GM21447 (cell line): ENCODE measurements around the gene MT1M.
"Not testable (repeated sequence)": the region's sequence is repeated elsewhere in the genome, so short reads cannot be mapped to it uniquely, and the experiment has no call there.

ENCODE experiments used
- ATAC-seq: cut with Tn5 transposase; IDR thresholded peaks from one replicate; pipeline ENCODE4 v1.9.1; 2021; ENCODE audit not compliant: unreplicated experiment

MT1M gene

GRCh38 chr16:56632156-56632847 is at the start of gene MT1M:
TSS of gene MT1M (plus strand) at chr16:56632659. CDS start at chr16:56632732, 73 bp downstream.
- ATAC-seq = no peak

GRCh38 chr16:56582911-56583310 is 49.5 kb upstream of the MT1M start:
- not testable (repeated sequence) for ATAC-seq

- no peak for ATAC-seq
These were observed 48.9 kb upstream of the MT1M start for GRCh38 chr16:56583351-56584168.

- ATAC-seq = no peak
These were observed 48.2 kb upstream of the MT1M start for GRCh38 chr16:56584276-56584675.

GRCh38 chr16:56588781-56589140 is 43.7 kb upstream of the MT1M start:
- no peak for ATAC-seq

- no peak for ATAC-seq
These were observed 43.1 kb upstream of the MT1M start, which contains the start of gene MT3 for GRCh38 chr16:56589141-56590039. TSS of gene MT3 (plus strand) at chr16:56589528. CDS start at chr16:56589591, 63 bp downstream.

- ATAC-seq = no peak
These were observed 40.9 kb upstream of the MT1M start for GRCh38 chr16:56591377-56592060.

GRCh38 chr16:56593573-56594291 is 38.7 kb upstream of the MT1M start:
- no peak for ATAC-seq

GRCh38 chr16:56594292-56594619 is 38.2 kb upstream of the MT1M start:
- no peak for ATAC-seq

GRCh38 chr16:56600398-56600999 is 32.0 kb upstream of the MT1M start:
- no peak for ATAC-seq

- ATAC-seq = no peak
These were observed 31.1 kb upstream of the MT1M start for GRCh38 chr16:56601325-56601724.

- no peak for ATAC-seq
These were observed 28.9 kb upstream of the MT1M start for GRCh38 chr16:56603589-56603988.

GRCh38 chr16:56604966-56605365 is 27.5 kb upstream of the MT1M start:
- no peak for ATAC-seq

- no peak for ATAC-seq
These were observed 27.0 kb upstream of the MT1M start for GRCh38 chr16:56605475-56605874.

- no peak for ATAC-seq
These were observed 26.4 kb upstream of the MT1M start for GRCh38 chr16:56606071-56606475.

- ATAC-seq = no peak
These were observed 25.9 kb upstream of the MT1M start for GRCh38 chr16:56606476-56607108.

- ATAC-seq = no peak
These were observed 25.3 kb upstream of the MT1M start for GRCh38 chr16:56607109-56607618.

GRCh38 chr16:56607675-56608042 is 24.8 kb upstream of the MT1M start:
- ATAC-seq = no peak
